Middle frontal gyrus (tissue), 1 donor: Measurements from ENCODE around the gene CAST.
"Not testable (repeated sequence)": the region's sequence is repeated elsewhere in the genome, so short reads cannot be mapped to it uniquely, and the experiment has no call there.

Experiments used
- DNase-seq: peaks from one replicate; pipeline ENCODE4 v3.0.0-alpha.2; 2015; ENCODE audit warnings: low spot score; ENCODE audit errors: extremely low spot score

The CAST gene

GRCh38 chr5:96742538-96742937 is 80.4 kb downstream of the CAST start:
- DNase-seq: no peak

GRCh38 chr5:96743065-96743768 is 81.0 kb downstream of the CAST start:
- no peak for DNase-seq

GRCh38 chr5:96743805-96744204 is 81.6 kb downstream of the CAST start:
- no peak for DNase-seq

DNA sequence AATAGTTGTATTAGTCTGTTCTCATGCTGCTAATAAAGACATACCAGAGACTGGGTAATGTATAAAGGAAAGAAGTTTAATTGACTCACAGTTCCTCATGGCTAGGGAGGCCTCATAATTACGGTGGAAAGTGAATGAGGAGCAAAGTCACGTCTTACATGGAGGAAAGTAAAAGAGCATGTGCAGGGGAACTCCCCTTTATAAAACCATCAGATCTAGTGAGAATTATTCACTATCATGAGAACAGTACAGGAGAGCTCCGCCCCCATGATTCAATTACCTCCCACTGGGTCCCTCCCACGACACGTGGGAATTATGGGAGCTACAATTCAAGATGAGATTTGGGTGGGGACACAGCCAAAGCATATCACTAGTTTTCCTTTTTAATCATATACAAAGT is 82.0 kb downstream of the CAST start:
- not testable (repeated sequence) for DNase-seq

- no peak for DNase-seq
These were observed 82.8 kb downstream of the CAST start for GRCh38 chr5:96745025-96745424.

DNA sequence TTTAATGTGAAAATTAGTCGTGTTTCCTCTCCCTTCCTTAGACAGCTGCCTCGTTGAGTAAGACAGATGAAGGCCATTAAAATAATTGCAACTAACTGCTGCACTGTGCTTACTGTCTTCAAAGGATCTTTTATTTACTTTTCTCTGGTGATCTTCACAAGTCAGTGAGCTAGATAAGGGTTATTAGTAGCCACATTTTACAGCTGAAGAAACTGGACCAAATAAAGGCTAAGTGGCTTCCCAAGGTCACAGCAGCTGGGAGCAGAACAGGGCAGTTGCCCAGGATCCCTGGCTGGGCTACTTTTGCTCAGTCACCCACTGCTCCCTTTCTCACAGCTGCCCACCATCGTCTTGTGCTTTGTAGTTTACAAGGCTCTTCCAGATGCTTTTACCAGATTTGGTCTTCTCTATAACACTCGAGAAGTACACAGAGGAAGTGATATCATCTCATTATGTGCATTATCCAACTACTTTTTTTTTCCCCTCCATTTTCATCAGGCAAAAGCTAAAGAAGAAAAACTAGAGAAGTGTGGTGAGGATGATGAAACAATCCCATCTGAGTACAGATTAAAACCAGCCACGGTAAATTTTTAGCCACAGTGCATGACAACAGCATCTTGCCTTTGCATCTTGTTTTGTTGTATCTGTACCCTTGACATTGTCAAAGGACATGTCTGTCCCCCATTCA is 83.8 kb downstream of the CAST start:
- DNase-seq: no peak

DNA sequence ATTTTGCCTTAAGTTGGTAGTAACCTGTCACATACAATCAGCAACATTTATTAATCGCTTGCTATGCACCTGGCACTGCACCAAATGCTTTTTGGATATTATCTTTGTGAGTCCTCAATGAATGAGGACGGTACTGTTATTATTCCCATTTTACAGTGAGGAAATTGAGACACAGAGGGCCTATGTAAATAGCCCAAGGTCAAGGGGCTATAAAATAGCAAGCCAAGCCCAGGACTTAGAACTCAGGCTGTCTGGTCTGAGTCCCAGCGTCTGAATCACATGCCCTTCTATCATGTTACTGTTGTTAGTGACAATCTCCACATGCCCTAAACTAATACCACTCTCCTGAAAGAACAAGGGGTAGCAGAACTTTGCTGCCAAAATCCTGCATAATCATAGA is 85.5 kb downstream of the CAST start:
- no peak for DNase-seq

DNA sequence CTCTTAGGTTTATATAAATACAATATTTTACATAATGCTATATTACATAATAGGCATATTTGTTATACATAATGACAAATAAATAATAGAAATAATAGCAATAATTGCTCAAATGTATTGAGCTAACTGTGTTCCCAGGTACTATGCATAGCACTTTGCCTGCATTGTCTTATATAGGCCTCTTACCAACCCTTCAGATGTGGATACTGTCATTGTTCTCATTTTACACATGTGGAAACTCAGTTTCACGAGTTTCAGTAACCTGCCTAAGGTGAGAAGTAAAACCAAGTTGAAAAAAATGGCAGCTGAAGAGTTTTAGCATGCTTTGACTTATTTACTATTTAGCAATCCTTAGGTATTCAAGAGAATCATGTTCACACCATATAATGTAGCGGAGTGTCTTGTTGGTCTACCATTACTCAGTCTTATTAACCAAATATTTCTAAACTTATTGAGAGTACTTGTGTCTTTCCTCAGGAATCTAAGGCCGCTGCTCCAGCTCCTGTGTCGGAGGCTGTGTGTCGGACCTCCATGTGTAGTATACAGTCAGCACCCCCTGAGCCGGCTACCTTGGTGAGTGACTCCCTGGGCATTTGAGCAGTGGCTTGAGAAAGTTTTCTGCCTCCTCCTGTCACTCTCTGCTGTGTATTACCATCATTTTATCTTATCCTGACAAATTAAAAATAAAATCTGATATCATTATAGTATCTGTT is 88.1 kb downstream of the CAST start:
- DNase-seq: no peak

DNA sequence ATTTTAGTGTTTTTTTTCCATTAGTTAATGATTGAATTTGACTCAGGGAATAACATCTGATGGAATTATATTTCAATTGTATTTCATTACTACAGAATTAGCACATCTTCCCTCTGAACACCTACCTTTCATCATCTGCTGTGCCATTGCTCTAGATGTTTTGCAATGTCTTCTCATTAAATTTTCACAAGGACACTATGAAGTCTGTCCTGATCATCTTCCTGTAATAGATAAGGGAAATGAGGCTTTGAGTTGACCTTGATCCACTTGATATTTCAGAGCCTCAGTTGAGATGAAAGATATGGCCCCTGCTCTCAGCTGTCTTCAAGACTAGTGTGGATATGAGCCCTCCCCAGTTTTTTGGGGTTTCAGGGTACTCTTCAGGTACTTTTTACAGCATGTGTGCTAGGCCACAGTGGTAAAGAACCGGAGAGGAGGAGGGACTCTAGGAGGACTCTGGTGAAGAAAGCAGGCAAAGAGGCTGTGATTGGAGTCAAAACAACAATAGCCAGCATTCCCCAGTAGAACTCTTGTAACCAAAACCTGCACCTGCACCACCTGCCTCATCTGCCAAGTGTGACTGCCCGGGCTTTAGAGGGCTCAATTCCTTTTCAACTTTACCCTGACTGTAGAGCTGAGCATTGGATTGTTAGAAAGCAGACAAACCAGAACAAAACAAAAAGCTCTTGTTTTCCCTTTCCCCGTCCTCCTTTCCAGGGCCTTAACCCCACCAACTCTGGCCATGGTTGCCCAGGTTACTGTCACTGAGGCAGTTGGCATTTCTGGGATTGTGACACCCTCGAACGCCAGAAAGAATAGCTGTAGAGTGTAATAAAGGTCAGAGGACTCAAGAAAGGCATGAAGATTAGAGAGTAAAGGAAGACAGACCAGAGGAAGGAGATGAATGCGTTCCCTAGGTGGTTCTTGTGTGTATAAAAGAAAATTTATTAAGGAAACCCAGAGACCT is 89.3 kb downstream of the CAST start:
- no peak for DNase-seq

GRCh38 chr5:96752341-96753016 is 90.3 kb downstream of the CAST start:
- DNase-seq: peak; percentile 63

DNA sequence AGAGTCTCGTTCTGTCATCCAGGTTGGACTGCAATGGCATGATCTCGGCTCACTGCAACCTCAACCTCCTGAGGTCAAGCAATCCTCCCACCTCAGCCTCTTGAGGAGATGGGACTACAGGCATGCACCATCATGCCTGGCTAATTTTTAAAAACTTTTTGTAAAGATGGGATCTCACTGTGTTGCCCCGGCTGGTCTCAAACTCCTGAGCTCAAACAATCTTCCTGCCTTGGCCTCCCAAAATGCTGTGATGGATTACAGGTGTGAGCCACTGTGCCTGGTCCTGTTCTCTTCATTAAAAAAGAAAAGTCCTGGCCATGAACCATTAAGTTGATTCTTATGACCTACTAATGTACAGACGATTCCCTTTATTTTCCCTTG is 90.8 kb downstream of the CAST start:
- DNase-seq: no peak

DNA sequence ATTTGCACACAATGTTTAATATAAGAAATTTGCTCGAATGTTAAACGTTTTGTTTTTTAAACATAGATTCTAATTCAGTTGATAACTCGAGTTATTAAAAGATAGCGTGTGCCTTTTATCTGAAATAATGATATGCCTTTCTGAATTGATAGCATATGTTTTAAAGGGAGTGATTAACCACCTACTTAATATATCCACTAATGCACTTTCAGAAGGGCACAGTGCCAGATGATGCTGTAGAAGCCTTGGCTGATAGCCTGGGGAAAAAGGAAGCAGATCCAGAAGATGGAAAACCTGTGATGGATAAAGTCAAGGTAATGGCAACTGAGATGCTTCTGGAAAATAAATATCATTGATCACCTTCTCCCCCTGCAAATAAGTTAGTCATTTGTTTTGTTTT is 91.7 kb downstream of the CAST start:
- DNase-seq: no peak

GRCh38 chr5:96755851-96756250 is 93.7 kb downstream of the CAST start:
- no peak for DNase-seq

- DNase-seq: no peak
These were observed 94.8 kb downstream of the CAST start for GRCh38 chr5:96756985-96757384.

DNA sequence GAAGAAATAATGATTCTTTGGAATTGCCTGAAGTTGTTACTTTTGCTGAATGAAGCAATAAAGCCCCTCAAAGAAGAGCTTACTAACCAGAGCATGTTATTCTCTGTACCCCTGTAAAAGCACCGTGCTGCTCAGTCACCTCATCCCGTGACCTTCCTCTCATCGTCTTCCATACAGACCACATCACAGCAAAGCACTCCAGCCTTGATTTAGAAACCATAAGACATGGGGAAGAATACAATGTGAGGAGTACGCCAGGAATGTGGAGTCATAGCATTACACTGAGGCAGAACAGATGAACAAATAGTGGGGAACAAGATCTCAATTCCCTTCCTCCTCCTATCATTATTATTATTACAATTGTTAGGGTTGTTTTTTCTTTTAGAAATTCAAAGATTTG is 96.4 kb downstream of the CAST start:
- DNase-seq: no peak

DNA sequence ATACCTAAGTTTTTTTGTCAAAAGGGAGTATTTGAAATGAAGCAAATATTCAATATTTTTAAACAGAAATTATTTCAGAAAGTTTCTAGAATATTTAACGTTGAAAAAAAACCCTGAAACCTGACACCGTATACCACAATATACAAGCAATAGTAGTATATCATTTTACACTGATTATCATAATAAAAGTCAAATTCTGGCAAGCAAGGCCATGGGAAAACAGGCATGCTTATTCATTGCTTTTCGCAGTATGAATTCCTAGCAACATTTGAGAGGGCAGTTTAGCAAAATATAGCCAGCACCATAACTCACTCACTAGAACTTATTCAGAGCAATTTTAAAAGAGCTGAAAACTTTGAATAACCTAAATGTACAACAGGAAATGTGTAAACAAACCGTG is 99.4 kb downstream of the CAST start:
- no peak for DNase-seq

DNA sequence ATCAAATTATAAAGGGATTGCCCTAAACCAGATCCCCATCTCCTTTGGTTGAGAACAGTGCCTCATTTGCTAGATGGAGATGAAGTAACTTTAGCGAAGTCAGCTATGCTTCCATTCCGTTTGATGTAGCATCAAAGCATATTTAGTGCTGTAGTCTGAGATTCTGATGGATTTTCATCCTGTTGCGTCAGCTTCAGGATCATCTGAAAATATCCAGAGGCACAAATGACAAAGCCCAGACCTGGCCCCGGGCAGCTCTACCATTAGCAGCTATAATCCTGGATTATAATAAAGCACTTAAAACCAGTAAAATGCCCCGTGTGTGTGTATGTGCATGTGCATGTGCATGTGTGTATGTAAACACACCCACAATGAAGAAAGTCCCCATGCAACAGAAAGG is 100.8 kb downstream of the CAST start:
- DNase-seq: no peak

GRCh38 chr5:96765043-96765442 is 102.9 kb downstream of the CAST start:
- no peak for DNase-seq

DNA sequence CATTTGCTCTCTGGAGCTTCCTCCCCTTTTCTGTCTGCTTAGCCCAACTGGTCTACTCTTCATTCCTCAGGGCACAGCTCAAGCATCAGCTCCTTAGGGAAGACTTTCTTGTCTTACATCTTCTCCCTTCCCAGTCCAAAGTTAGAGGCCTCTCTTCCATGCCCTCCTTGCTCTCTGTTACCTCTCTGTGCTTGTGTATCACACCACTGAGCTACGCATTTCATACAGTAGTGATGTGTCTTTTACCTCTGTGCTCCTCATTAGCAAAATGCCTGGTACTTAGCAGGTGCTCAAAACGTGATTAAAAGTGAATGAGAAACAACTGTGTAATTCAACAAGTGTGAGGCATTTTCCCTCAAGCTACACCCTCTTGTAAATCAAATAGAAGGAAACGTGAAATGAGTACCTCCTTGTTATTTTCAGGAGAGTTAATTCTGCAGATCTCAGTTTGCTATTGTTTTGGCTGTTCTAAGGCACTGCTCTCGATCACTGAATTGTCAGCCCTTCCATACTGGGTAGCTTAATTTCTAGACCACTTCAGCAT is 106.6 kb downstream of the CAST start:
- no peak for DNase-seq

DNA sequence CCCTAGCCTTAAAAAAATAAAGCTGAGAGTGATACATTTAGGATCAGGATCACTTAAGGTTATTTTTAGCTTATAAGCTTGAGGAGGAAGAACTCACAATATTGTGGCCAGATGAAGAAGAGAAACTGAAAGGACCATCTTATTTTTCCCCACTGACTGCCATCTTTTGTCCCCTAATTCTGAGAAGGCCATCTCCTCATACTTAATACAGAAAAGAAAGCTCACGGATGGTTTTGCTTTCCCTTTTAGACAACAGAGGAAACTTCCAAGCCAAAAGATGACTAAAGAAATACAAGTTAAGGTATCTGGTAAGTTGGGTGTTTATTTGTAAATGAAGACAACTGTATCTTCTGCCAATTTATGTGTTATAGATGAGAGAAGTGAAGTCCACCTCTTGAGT is 109.2 kb downstream of the CAST start:
- DNase-seq: no peak

- DNase-seq: no peak
These were observed 109.9 kb downstream of the CAST start for GRCh38 chr5:96772111-96772510.
